Activated T-cell treated with anti-CD3 and anti-CD28 coated beads, Interleukin-2, amount 50 U/mL, for 4 hours (primary cell): ENCODE results near the gene GRSF1. TPM values are rescaled to one million over a fixed set of nuclear protein-coding genes. Genes with fewer than 3 reads are reported as not detected.

Source experiments
- ATAC-seq, 2 donors: fragments of 200-7000 bp; cut with Tn5 transposase; one replicate each; pipeline ENCODE4 v1.10.0; 2021
- DNase-seq: peaks from one replicate; pipeline ENCODE4 v3.0.0-alpha.2; 2020
- H3K27me3 Mint-ChIP-seq: one replicate; pipeline ENCODE4 v1.8.0; 2021; ENCODE audit warnings: low read depth, mixed read lengths
- H3K36me3 Mint-ChIP-seq: one replicate; pipeline ENCODE4 v1.8.0; 2022; ENCODE audit warnings: mixed read lengths; ENCODE audit not compliant: insufficient read depth
- H3K4me1 Mint-ChIP-seq: one replicate; pipeline ENCODE4 v1.8.0; 2021; ENCODE audit warnings: low read depth, mixed read lengths
- H3K4me3 Mint-ChIP-seq: one replicate; pipeline ENCODE4 v1.8.0; 2021; ENCODE audit warnings: mild to moderate bottlenecking, moderate library complexity, mixed read lengths
- H3K9me3 Mint-ChIP-seq: one replicate; pipeline ENCODE4 v1.8.0; 2021; ENCODE audit warnings: mixed read lengths
- total RNA-seq, 3 donors: library from RNA; stranded (reverse); gene quantifications; one replicate each; pipeline ENCODE4 v1.2.1, GENCODE V29; 2021

The GRSF1 gene, protein sequence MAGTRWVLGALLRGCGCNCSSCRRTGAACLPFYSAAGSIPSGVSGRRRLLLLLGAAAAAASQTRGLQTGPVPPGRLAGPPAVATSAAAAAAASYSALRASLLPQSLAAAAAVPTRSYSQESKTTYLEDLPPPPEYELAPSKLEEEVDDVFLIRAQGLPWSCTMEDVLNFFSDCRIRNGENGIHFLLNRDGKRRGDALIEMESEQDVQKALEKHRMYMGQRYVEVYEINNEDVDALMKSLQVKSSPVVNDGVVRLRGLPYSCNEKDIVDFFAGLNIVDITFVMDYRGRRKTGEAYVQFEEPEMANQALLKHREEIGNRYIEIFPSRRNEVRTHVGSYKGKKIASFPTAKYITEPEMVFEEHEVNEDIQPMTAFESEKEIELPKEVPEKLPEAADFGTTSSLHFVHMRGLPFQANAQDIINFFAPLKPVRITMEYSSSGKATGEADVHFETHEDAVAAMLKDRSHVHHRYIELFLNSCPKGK
- total RNA-seq: 100 to 1,000 TPM in 2 of 3 donors, 10 to 100 TPM in 1; 93.5 to 105 (median 103) TPM

DNA sequence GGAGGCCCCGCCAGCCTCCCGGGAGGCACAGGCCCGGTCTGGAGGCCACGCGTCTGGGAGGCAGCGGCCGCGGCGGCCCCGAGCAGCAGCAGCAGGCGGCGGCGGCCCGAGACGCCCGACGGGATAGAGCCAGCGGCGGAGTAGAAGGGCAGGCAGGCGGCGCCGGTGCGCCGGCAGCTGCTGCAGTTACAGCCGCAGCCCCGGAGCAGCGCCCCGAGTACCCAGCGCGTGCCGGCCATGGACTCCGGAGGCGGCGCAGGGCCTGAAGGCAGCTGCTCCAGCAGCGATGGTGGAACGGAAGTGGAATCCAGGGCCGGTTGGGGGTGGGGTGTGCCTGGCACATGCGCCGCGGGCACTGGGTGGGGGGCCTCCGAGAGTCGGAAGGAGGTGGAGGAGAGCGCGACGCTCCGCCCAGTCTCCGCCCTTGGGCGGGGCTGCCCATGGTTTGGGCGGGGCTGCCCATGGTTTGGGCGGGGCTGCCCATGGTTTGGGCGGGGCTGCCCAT, at the start of gene GRSF1:
TSS of gene GRSF1 (minus strand) at position 302 of the 505 bp plus-strand sequence. CDS start at position 239, 63 bp downstream.
- H3K4me1 Mint-ChIP-seq: peaks cover 28% of the 10 kb centered on the region
- DNase-seq (peak; percentile 93), ATAC-seq (peak; percentile 88 to 90)
- H3K4me3 Mint-ChIP-seq: peak within 1 kb of the TSS; percentile 91
- H3K27me3 Mint-ChIP-seq: no peaks in the 10 kb centered on the region
- no peaks in the 10 kb centered on the region for H3K9me3 Mint-ChIP-seq
- H3K36me3 Mint-ChIP-seq: peaks cover 10% of the 10 kb centered on the region

DNA sequence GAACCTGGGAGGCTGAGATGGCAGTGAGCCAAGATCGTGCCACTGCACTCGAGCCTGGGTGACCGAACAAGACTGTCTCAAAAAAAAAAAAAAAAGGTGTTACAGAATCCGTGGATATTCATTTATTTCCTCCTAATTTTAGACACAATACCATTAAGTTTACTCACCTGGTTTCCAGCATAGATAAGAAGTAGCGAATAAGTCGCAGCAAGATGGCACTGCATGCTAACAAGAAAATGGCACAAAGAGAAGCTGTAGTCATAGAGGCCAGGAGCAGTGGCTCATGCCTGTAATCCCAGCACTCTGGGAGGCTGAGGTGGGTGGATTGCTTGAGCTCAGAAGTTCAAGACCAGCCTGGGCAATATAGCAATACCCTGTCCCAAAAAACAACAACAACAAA, 45.5 kb upstream of the GRSF1 start:
- Mint-ChIP-seq H3K27me3 (peaks cover 4% of the 10 kb centered on the region), H3K9me3 (peaks cover 3% of the 10 kb centered on the region), H3K4me3 (no peak overlapping the region), H3K36me3 (no peaks in the 10 kb centered on the region), H3K4me1 (no peaks in the 10 kb centered on the region)
- DNase-seq (no peak), ATAC-seq (no peak)

DNA sequence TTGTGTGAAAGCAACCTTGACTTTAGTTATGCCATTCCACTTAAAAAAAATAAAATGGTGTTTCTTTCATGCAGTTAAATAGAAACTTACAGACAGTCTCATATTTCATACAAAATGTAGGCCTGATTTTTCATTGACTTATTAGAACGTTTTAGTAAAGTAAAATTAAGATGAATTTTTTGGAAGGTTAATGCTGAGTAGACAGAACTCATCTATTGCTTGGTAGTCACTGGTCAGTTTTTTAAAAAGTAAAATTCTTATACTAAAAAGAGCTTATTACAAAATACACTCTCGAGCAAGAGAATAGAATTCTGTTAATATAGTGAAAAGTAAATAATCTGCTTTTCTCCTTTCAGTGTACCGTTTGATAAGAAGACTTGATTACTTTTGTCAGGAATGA, 41.0 kb upstream of the GRSF1 start:
- H3K27me3 Mint-ChIP-seq: peaks cover 2% of the 10 kb centered on the region
- ATAC-seq: no peak
- no peaks in the 10 kb centered on the region for H3K4me1 Mint-ChIP-seq
- no peaks in the 10 kb centered on the region for H3K36me3 Mint-ChIP-seq
- H3K9me3 Mint-ChIP-seq: peaks cover 3% of the 10 kb centered on the region
- DNase-seq: no peak
- no peak overlapping the region for H3K4me3 Mint-ChIP-seq

DNA sequence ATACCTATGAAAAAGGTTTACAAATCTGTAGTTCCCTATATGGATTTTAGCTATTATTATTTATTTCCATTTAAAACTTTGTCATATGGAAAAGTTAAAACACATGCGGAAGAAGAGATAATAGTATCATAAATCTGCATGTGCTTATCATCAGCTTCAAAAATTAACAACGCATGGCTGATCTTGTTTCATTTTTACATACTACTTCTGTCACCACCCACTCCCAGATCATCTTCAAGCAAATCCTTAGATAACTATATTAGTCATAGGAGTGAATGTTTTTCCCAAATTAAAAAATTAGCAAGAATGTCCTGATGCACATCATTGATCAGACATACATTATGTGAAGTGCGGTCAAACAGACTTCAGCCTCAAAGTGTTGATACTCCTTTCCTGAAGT, 37.9 kb upstream of the GRSF1 start:
- no peak for ATAC-seq
- no peak overlapping the region for H3K4me3 Mint-ChIP-seq

DNA sequence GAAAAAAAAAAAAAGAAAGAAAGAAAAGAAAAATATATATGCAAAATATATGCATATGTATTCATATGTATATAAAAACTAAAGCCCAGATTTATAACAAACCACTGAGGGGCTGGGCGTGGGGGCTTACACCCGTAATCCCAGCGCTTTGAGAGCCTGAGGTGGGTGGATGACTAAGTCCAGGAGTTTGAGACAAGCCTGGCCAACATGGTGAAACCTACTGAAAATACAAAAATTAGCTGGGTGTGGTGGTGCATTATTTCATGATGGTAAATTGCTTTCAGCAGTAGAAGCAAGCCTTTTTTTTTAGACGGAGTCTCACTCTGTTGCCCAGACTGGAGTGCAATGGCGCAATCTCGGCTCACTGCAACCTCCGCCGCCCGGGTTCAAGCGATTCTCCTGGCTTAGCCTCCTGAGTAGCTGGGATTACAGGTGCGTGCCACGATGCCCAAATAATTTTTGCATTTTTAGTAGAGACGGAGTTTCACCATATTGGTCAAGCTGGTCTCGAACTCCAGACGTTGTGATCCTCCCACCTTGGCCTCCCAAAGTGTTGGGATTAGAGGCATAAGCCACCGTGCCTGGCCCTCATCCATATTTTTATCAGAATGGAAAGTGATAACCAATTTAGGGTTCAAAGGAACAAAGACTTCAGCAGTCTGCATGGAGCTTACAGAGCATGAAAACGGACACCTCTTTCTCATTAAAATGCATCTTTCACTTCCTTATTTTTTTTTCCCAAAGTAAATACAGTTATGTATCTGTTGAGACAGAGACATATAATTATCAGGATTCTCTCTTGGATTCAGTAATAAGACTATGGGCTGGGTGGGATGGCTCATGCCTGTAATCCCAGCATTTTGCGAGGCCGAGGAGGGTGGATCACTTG, 34.8 kb upstream of the GRSF1 start:
- H3K9me3 Mint-ChIP-seq: no peaks in the 10 kb centered on the region
- no peaks in the 10 kb centered on the region for H3K4me1 Mint-ChIP-seq
- H3K36me3 Mint-ChIP-seq: no peaks in the 10 kb centered on the region
- ATAC-seq: no peak
- DNase-seq: no peak
- H3K27me3 Mint-ChIP-seq: no peaks in the 10 kb centered on the region
- no peak overlapping the region for H3K4me3 Mint-ChIP-seq

More for the DNA sequence above, 37.9 kb upstream of the GRSF1 start:
- DNase-seq: no peak
- Mint-ChIP-seq H3K9me3 (no peaks in the 10 kb centered on the region), H3K36me3 (no peaks in the 10 kb centered on the region), H3K27me3 (peaks cover 2% of the 10 kb centered on the region), H3K4me1 (no peaks in the 10 kb centered on the region)

DNA sequence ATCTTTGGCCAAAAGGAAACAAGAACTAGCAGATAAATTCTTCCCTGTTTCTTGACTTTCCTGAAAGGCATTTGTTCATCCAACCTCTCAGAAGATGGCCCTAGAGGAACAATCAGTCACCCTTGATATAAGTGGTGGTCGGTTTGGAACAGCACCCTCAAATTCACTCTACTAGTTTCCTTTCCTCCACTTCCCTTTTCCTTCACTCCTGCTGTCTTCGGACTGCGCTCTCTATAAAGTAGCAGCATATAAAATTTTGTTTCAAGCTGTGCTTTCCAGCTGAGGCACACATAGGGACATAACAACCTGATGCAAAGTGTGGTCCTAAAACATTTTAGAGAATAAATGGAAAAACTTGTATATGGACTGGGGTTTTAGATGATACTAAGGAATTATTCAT, 33.5 kb upstream of the GRSF1 start:
- no peak for ATAC-seq
- no peaks in the 10 kb centered on the region for H3K36me3 Mint-ChIP-seq
- no peaks in the 10 kb centered on the region for H3K9me3 Mint-ChIP-seq
- H3K4me3 Mint-ChIP-seq: no peak overlapping the region
- H3K4me1 Mint-ChIP-seq: no peaks in the 10 kb centered on the region
- no peaks in the 10 kb centered on the region for H3K27me3 Mint-ChIP-seq
- no peak for DNase-seq

DNA sequence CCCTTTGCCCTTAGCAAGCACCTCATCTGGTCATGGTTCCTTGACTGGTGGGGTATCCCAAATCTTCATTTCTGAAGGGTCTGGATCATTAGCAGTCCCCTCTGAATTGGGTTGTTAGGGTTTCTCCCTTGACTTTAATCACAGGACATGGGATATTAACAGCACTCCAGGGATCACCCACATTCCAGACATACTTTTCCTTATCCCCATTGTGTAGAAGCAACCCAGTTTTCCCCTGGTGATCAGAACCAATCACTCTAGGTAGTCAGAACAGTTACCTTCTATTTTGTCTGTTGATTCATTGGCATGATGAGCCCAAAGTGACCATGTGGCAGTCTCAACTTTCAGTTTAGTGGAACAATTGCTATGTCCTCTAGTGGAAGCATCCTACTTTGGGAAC, 29.1 kb upstream of the GRSF1 start:
- Mint-ChIP-seq H3K4me1 (no peaks in the 10 kb centered on the region), H3K4me3 (no peak overlapping the region)

DNA sequence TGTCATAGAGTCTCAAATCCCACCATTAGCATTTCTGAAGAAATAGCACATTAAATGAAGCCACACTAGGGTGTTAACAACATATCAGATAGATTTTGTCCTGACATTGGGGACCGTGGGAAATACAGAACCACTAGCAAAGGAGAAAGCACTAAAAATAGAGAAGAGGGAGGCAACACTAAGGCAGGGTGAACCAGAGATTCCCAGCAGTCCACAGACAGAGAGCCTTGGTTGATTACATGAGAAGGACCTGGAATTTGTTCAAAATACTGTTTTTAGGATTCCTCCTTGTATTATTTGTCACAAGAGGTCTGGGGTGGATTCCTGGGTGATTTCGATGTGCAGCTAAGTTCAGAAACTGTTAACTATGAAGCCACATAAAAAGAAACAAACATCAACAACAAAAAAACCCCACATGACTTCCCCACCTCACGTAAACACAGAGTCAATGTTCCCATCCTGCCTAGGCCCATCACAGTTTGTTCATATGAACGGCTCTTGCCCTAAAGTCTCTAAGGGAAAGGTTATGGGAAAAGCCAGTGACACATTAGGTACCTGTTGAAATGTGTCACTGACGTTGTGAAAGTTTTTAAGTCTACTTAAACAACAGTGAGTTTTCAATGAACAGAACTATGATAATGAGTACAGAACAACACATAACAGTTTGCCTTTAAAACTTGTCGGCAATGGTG, 23.6 kb upstream of the GRSF1 start:
- Mint-ChIP-seq H3K9me3 (no peaks in the 10 kb centered on the region), H3K4me3 (no peak overlapping the region), H3K4me1 (peaks cover 6% of the 10 kb centered on the region), H3K36me3 (no peaks in the 10 kb centered on the region), H3K27me3 (no peaks in the 10 kb centered on the region)
- DNase-seq: no peak
- ATAC-seq: peak; percentile 84 to 89

More for the DNA sequence above, 29.1 kb upstream of the GRSF1 start:
- Mint-ChIP-seq H3K9me3 (no peaks in the 10 kb centered on the region), H3K36me3 (no peaks in the 10 kb centered on the region), H3K27me3 (no peaks in the 10 kb centered on the region)
- ATAC-seq (no peak), DNase-seq (no peak)

DNA sequence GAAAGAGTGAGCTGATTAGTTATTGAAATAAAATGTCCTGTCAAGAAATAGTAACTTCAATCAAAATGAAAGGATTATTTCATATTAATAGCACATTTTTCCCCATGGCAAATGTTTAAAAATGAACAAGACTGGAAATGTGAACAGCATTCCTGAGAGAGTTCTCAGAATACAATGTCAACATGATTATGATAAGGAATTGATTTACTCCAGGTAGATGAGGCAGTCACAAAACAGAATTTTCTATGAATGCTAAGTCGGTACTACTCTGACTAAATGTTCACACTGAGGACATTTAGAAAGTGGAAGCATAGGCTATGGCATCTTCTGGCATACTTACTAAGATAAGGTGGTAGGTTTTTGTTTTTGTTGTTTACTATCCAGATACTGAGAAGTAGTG, 19.4 kb upstream of the GRSF1 start:
- no peak for ATAC-seq
- no peak for DNase-seq
- H3K27me3 Mint-ChIP-seq: no peaks in the 10 kb centered on the region
- no peaks in the 10 kb centered on the region for H3K9me3 Mint-ChIP-seq
- peaks cover 6% of the 10 kb centered on the region for H3K4me1 Mint-ChIP-seq
- no peaks in the 10 kb centered on the region for H3K36me3 Mint-ChIP-seq
- H3K4me3 Mint-ChIP-seq: no peak overlapping the region

DNA sequence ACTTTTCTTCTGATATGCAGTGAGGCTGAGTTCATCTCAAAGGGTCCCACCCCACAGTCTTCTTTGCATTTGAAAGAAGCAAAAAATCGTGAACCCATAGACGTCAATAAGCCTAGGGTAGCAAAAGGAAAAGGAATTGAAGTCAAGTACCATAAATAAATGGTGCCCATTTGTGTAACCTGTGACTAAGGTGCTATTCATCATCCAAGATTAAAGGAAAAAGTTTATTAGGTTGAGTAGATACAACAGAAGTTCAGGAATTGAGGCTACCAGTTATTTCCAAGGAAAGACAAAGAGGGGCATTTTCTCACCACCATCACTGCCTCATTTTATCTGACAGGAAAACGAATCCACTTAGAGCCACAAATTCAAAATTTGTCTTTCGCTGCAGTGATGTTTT, 18.8 kb upstream of the GRSF1 start:
- Mint-ChIP-seq H3K4me1 (peaks cover 4% of the 10 kb centered on the region), H3K4me3 (no peak overlapping the region), H3K27me3 (no peaks in the 10 kb centered on the region), H3K9me3 (no peaks in the 10 kb centered on the region), H3K36me3 (no peaks in the 10 kb centered on the region)
- ATAC-seq: no peak
- DNase-seq: no peak

DNA sequence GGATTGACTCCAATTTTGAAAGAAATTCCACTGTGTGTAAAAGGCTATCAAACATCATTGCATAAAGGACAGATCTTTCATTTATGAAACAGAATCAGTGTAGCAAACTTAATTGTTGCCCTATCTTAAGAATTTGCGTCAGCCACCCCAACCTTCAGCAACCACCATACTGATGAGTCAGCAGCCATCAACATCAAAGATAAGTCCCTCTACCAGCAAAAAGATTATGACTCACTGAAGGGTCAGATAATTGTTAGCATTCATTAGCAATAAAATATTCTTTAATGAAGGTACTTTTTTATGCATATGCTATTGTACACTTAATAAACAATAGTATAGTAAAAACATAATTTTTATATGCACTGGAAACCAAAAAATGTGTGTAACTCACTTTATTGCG, 15.8 kb upstream of the GRSF1 start:
- H3K27me3 Mint-ChIP-seq: no peaks in the 10 kb centered on the region
- H3K36me3 Mint-ChIP-seq: no peaks in the 10 kb centered on the region
- H3K9me3 Mint-ChIP-seq: no peaks in the 10 kb centered on the region
- H3K4me1 Mint-ChIP-seq: no peaks in the 10 kb centered on the region
- no peak for ATAC-seq
- H3K4me3 Mint-ChIP-seq: no peak overlapping the region
- DNase-seq: no peak

DNA sequence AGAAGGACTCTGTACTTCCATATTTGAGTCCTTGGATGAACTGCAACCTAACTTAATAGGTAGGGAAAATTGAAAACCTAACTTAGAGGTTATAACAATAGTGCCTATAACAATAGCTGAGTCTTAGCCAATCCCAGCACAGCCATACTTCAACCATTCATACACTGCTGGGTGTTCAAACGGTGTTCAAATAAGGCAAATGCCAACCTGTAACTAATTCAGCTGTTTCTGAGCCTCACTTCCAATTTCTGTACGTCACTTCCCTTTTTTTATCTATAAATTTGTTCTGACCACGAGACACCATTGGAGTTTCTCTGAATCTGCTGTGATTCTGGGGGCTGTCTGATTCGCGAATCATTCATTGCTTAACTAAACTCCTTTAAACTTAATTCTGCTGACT, 9.6 kb upstream of the GRSF1 start:
- H3K9me3 Mint-ChIP-seq: no peaks in the 10 kb centered on the region
- H3K36me3 Mint-ChIP-seq: no peaks in the 10 kb centered on the region
- no peak overlapping the region for H3K4me3 Mint-ChIP-seq
- ATAC-seq (no peak), DNase-seq (no peak)
- H3K27me3 Mint-ChIP-seq: no peaks in the 10 kb centered on the region
- H3K4me1 Mint-ChIP-seq: peaks cover 1% of the 10 kb centered on the region

DNA sequence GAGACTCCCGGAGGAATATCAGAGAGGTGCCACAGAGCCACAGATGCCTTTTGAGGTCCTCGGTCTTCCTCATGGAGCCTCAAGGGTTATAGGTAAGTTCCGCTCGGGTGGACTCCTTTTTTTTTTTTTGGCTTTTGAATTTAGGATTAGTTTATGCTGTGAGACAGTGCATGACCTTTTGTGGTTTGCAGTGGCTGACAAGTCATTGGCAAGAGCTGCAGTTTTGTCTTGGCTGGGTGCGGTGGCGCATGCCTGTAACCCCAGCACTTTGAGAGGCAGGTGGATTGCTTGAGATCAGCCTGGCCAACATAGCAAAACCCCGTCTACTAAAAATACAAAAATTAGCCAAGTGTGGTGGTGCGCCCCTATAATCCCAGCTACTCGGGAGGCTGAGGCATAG, 4.5 kb upstream of the GRSF1 start:
- no peaks in the 10 kb centered on the region for H3K9me3 Mint-ChIP-seq
- ATAC-seq: no peak

More for the DNA sequence above, 4.5 kb upstream of the GRSF1 start:
- Mint-ChIP-seq H3K27me3 (no peaks in the 10 kb centered on the region), H3K4me1 (peaks cover 8% of the 10 kb centered on the region), H3K36me3 (no peaks in the 10 kb centered on the region), H3K4me3 (no peak overlapping the region)
- DNase-seq: no peak
